Neural cell (in vitro differentiated cells): Measurements from ENCODE around the gene KCNH6.

Source experiments
- EP300 ChIP-seq: fragments of 450-650 bp; conservative IDR thresholded peaks from 2 replicates; pipeline ENCODE4 v1.6.1; 2014; ENCODE audit warnings: antibody characterized with exemption, mild to moderate bottlenecking, moderate library complexity; ENCODE audit not compliant: poor library complexity, severe bottlenecking
- MXI1 ChIP-seq: fragments of 450-650 bp; conservative IDR thresholded peaks from 2 replicates; pipeline ENCODE4 v1.6.1; 2014; ENCODE audit warnings: antibody characterized with exemption, mild to moderate bottlenecking; ENCODE audit not compliant: poor library complexity, severe bottlenecking
- RAD21 ChIP-seq: fragments of 450-650 bp; conservative IDR thresholded peaks from 2 replicates; pipeline ENCODE4 v1.6.1; 2014; ENCODE audit warnings: antibody characterized with exemption, mild to moderate bottlenecking, moderate library complexity
- TF ChIP-seq, protein P1 (sequence below): fragments of 450-650 bp; IDR thresholded peaks from 2 replicates; pipeline ENCODE4 v1.5.1; 2014; ENCODE audit warnings: antibody characterized with exemption, mild to moderate bottlenecking, moderate library complexity; ENCODE audit not compliant: poor library complexity, severe bottlenecking

DNA sequence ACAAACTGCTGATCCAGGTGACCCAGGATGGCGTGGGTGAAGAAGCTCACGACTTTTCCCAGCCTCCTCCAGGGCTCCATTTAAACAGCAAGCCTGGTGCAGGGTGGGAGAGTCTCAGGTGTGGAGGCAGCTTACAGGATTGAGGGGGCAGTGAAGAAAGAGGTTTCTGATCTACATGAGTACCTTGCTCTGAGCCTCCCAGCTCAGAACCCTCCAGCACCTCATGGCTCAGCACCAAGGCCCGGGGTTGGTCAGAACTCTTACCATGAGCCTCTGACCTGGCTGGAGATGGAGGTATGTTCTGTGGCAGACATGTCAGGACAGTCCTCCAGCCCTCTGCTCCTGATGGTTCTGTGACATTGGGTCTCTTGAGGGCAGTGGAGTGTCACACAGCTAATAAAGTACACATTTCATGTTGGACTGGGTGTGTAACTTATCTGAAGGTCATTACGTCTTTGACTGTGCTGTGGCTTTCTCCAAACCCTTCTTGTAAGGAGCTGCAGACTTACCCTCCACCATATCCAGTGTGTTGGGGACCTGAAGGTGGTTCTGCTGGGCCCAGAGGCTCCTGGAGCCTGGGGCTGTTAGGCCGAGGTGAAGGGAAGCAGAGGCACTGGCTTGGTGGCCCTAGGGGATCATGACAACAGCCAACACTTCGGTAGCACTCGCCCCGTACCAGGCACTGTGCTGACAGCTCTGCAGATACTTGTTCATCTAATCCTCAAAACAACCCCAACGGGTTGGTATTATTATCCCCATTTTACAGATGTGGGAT, 23.3 kb downstream of the KCNH6 start:
- TF ChIP-seq, protein P1, sequence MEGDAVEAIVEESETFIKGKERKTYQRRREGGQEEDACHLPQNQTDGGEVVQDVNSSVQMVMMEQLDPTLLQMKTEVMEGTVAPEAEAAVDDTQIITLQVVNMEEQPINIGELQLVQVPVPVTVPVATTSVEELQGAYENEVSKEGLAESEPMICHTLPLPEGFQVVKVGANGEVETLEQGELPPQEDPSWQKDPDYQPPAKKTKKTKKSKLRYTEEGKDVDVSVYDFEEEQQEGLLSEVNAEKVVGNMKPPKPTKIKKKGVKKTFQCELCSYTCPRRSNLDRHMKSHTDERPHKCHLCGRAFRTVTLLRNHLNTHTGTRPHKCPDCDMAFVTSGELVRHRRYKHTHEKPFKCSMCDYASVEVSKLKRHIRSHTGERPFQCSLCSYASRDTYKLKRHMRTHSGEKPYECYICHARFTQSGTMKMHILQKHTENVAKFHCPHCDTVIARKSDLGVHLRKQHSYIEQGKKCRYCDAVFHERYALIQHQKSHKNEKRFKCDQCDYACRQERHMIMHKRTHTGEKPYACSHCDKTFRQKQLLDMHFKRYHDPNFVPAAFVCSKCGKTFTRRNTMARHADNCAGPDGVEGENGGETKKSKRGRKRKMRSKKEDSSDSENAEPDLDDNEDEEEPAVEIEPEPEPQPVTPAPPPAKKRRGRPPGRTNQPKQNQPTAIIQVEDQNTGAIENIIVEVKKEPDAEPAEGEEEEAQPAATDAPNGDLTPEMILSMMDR = no peak
- TF ChIP-seq EP300 (no peak), MXI1 (no peak), RAD21 (no peak)
